Neuron (in vitro differentiated cells): ENCODE results near the gene PAOX.
"Not testable (repeated sequence)": the region's sequence is repeated elsewhere in the genome, so short reads cannot be mapped to it uniquely, and the experiment has no call there.

Experiments
- H2AFZ ChIP-seq: one replicate; pipeline ENCODE4 v1.6.1; 2013; ENCODE audit warnings: low read depth, mild to moderate bottlenecking, inconsistent platforms, low read length, moderate library complexity
- H3K27me3 ChIP-seq: one replicate; pipeline ENCODE4 v1.6.1; 2013; ENCODE audit warnings: low read length; ENCODE audit not compliant: insufficient read depth
- H3K36me3 ChIP-seq: one replicate; pipeline ENCODE4 v1.6.1; 2013; ENCODE audit warnings: low read length; ENCODE audit not compliant: insufficient read depth
- H3K4me1 ChIP-seq: one replicate; pipeline ENCODE4 v1.6.1; 2013; ENCODE audit warnings: low read length; ENCODE audit not compliant: insufficient read depth
- H3K4me3 ChIP-seq: 2 replicates; pipeline ENCODE4 v1.5.1; 2013; ENCODE audit warnings: mild to moderate bottlenecking, low read length, moderate library complexity
- H3K9me3 ChIP-seq: one replicate; pipeline ENCODE4 v1.6.1; 2013; ENCODE audit warnings: low read length

Gene PAOX

DNA sequence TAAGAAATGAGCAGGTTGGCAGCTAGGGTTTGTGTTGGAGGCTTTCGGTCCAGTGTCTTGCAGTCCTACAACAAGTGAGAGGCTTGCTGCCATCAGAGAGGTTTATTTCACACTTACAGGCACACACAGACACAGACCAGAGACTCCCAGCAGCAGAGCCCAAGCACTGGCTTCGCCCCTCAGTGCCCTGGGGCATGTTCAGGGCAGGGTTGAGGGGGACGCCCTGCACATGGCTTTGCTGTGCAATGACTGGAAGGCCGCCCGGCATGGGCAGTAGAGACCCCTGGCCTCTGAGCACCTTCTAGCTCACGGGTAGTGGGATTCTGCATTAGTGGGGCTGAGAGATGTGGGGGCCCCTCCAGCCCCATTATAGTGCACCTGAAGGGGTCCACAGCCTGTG, 41.5 kb downstream of the PAOX start:
- no peaks in the 10 kb centered on the region for H3K27me3 ChIP-seq
- H2AFZ ChIP-seq = no peak overlapping the region
- peaks cover 6% of the 10 kb centered on the region for H3K9me3 ChIP-seq
- H3K4me3 ChIP-seq = no peak overlapping the region
- H3K4me1 ChIP-seq = no peaks in the 10 kb centered on the region
- peaks cover 29% of the 10 kb centered on the region for H3K36me3 ChIP-seq

DNA sequence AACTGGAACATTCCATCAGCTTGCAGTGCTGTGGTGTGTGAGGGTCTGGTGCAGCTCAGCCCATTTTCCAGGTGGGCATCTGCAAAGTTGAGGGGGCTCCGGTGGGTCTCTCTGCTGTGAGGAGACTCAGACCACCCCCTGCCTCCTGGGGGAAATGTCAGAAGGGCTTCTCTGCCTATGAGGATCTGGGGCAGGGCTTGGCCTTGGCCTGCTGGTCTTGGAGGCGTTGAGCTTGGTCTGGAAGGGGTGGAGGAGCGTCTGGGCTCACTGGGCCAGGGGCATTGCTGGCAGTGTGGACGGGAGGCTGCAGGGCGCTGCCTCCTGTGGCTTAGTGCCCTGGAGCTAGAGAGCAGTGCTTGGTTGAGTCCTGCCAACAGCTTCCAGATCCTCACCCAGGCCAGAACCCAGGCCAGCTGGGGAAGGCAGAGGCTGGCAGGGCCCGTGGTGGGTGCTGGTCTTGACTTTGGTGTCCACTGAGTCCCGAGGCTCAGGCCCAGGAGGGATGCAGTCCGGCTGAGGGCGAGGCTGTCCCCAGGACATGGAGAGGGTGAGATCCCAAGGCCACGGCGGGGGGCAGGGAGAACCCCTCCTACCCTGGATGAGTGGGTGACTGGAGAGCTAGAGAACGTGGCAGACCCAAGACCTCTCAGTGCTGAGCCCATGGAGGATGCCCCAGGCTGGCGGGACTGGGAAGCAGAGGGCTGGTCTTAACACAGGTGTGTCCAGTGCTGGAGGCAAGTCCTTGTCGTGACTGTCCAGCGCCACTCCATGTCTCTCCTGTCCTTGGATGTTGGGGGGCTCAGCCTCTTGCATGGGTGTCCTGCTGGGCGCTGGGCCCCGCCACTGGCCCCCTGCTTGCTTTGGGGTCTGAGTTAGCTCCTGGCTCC, 42.5 kb downstream of the PAOX start:
- peaks cover 2% of the 10 kb centered on the region for H3K9me3 ChIP-seq
- no peak overlapping the region for H3K4me3 ChIP-seq
- peaks cover 23% of the 10 kb centered on the region for H3K36me3 ChIP-seq
- no peaks in the 10 kb centered on the region for H3K4me1 ChIP-seq
- H2AFZ ChIP-seq = no peak overlapping the region
- no peaks in the 10 kb centered on the region for H3K27me3 ChIP-seq

DNA sequence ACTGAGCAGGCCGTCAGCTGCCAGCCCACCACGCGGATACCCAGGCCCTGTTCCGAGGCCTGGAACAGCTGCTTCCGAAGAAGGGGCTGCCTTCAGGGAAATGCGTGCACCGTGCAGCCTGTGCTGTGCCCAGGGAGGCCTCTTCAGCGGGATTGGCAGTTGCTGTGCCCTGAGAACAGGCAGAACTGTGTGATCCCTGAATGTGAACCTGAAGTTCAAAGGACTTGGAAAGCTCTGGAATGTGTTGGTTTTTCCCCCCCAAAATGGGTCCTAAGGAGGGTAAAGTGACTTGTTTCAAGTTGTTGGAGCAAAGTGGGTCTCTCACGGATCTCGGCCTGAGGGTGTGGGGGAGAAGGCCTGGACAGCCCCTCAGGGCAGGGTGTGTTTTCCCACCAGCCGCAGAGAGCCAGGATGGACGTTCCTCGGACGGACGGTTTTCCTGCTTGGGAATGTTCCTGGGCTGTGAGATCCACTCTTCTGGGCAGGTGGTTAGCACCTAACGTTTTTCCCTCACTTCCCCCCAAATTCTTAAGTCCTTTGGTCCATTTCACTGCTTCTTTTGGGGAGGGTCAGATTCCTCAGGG, 43.3 kb downstream of the PAOX start:
- no peak overlapping the region for H2AFZ ChIP-seq
- peaks cover 23% of the 10 kb centered on the region for H3K36me3 ChIP-seq
- H3K9me3 ChIP-seq = peaks cover 2% of the 10 kb centered on the region
- no peaks in the 10 kb centered on the region for H3K27me3 ChIP-seq
- H3K4me3 ChIP-seq = no peak overlapping the region
- H3K4me1 ChIP-seq = no peaks in the 10 kb centered on the region

DNA sequence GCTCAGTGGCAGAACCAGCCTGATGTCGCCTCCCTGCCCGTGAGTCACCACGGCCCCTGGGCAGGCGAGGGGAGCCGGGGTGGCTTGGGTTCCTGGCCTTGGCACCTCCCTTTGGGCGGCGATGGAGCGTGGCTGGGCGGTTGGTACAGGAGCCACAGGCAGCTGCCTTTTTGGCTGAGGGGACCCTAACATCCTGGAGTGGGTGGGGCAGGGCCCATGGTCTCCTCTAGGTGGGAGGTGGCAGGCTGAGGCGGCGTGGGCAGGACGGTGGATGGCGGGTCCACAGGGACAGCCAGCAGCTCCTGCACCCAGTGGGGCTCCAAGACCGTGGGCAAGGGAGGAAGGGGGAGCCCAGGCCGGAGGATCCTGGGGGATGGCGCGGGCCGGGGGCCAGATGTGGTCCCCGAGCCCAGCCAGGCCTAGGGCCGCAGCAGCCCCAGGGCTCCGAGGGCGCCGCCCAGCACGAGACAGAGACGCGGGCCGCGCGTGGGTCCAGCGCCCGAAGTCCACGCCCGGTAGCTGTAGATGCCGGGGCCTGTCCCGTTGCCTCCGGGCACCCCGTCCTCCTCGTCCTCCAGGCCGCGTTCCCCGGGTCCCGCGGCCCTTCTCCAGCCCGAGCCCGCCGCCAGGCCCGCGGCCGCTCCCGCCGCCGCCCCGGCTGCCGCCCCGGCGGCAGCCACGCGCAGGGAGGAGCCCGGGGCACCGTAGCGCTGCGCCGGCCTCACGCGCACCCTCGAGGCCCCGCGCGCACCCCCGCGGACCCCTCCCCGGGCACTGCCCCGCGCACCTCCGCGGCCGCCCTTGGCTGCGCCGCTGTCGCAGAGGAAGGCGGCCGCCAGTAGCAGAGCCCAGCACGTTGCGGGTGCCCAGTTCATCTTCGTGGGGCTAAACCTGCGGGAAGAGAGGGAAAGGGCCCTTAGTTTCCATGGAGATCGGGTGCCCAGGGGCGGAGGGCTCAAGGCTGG, 44.0 kb downstream of the PAOX start:
- Histone ChIP-seq H3K27me3 (no peaks in the 10 kb centered on the region), H3K4me3 (no peak overlapping the region)

DNA sequence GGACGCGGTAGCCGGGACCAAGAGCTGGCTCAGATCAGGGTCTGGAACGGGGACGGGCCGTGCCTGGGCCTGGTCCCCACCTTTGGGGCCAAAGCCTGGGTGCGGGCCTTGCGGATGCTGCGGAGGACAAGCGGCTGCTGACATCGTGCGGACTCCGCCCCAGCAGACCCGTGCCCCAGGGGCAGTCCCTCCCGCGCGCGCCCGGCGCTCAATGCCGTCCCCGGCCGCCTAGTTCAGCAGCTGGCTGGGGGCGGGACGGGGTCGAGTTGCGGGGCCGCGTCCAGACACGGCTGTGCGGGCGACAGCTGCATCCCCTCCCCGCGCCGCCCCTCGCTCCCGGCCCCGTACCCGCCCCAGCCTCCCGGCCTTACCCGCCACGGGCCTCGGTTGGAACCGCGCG, 45.0 kb downstream of the PAOX start:
- H3K36me3 ChIP-seq = peaks cover 16% of the 10 kb centered on the region
- H3K9me3 ChIP-seq, H3K4me1 ChIP-seq, H3K27me3 ChIP-seq, H2AFZ ChIP-seq, H3K4me3 ChIP-seq: not testable (repeated sequence)

More for the DNA sequence above, 44.0 kb downstream of the PAOX start:
- Histone ChIP-seq H3K9me3 (peaks cover 2% of the 10 kb centered on the region), H3K36me3 (peaks cover 23% of the 10 kb centered on the region), H2AFZ (no peak overlapping the region), H3K4me1 (no peaks in the 10 kb centered on the region)

DNA sequence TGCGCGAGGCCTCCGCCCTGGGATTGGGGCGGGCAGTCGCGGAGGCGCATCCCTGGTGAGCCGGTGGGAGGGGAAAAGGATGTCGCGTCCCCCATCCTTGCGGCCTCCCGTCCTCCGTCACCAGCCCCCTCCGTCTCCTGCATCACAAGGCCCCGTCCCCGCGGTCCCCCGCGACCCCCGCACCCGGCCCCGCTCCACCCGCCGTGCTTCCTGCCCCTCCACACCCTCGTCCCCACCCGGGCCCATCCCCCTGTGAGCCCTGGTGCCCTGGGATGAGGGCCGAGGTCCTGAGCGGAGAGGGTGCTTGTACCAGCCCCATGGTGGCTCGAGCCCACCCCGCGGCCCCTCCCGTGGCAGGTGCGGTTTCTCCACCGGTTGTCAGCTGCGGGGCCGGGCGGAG, 45.5 kb downstream of the PAOX start, which contains the start of gene SPRN:
Gene SPRN (minus strand): TSS at position 25 of the 400 bp plus-strand sequence. CDS start 944 bp downstream, outside the sequence.
- H3K9me3 ChIP-seq, H3K27me3 ChIP-seq, H3K4me1 ChIP-seq, H2AFZ ChIP-seq, H3K4me3 ChIP-seq: not testable (repeated sequence)
- H3K36me3 ChIP-seq = peaks cover 11% of the 10 kb centered on the region

DNA sequence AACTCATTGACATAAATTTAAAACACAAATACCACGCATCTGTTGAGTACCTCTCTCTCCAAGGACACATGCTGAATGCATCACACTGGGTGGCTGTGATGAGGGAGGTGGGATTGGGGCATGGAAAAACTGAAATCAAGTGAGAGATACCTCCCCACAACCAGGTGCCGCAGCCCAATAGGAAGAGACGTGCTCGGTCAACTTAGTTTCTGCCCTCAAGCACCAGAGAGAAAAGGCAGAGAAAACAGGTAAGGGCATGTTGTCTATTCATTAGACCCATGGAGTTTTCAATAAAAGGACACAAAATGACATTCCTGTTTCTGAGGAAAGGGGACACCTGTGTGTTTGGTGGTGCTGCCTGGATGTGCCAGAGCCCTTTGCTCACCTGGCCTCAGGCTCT, 50.5 kb downstream of the PAOX start:
- not testable (repeated sequence) for H3K4me1 ChIP-seq, H3K27me3 ChIP-seq, H3K9me3 ChIP-seq, H2AFZ ChIP-seq, H3K4me3 ChIP-seq, H3K36me3 ChIP-seq

DNA sequence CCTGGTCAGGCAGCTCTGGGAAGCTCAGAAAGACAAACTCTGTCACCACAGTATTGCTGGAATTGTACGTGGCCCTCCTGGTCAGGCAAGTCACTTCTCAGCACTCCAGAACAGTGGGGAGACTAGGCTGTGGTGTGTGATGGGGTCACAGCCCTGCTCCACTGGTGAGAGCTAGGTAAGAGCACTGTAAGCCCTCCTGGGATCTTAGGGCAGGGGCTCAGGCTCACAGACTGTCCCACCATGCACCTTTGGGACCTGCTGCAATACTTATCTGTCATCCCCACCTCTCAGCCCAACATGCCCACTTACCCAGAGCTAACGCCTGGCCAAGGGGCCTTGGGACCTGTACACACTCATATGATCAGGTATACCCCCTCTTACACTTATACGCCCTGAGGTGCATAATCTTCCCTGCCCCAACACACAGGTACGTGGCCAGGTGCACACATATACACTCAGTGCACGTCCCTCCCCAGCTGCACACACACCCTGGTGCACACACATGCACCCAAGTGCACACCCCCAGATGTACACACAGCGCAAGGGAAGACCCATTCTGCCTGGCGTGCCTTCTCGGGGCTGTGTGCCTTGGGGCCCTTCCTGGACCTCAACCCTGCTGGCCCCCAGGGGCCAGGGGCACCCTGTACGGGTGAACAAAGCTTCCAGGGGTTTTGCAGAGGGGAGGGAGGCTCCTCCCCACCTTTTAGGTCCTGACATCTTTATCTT, 53.0 kb downstream of the PAOX start:
- not testable (repeated sequence) for H2AFZ ChIP-seq, H3K36me3 ChIP-seq, H3K4me3 ChIP-seq, H3K4me1 ChIP-seq, H3K27me3 ChIP-seq, H3K9me3 ChIP-seq

DNA sequence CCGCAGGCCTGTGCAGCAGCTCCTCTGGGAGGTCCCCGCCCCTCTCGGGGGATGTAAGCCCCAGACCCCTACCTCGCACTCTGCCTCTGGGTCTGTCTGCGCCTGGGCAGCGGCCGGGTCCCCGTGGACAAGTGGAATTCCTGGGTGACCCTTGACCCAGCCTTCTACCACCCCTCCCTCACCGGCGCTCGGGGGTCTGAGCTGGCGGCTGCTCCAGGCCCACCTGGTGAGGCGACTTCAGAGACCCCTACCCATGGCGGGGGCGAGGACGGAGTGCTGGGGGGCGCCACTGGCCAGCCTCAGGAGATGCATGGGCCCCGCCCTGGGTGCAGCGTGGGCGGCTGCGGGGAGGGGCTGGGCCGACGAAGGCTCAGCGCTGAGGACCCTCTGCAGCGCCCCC, 53.7 kb downstream of the PAOX start:
- H3K9me3 ChIP-seq, H2AFZ ChIP-seq, H3K4me1 ChIP-seq, H3K4me3 ChIP-seq, H3K36me3 ChIP-seq, H3K27me3 ChIP-seq: not testable (repeated sequence)

DNA sequence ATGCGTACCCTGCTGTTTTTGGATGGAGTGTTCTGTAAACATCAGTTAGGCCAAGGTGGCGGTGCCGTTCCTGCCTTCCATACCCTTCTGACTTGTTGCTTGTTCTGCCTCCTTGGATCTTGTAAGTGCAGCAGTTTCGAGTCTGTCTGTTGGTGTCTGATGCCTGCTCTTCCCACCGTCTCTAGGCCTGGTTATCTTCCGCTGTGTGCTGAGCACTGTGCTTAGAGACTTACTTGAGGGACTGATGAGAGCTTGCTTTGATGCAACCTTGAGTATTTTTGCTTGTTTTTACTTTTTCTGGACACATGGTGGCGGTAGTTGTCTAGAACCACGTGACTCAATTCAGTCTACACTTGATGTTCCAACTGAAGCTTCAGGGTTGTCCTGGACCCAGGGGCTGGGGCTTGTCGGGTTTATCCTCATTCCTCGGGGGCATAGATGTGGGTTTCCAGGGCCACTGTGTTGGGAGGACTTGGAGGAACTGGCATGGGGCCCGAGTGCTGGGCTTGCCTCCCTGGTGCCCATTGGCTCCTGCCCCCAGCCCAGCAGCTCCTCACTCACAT, 59.7 kb downstream of the PAOX start:
- Histone ChIP-seq H3K27me3 (no peaks in the 10 kb centered on the region), H2AFZ (no peak overlapping the region), H3K36me3 (no peaks in the 10 kb centered on the region), H3K9me3 (no peaks in the 10 kb centered on the region), H3K4me1 (no peaks in the 10 kb centered on the region), H3K4me3 (no peak overlapping the region)

DNA sequence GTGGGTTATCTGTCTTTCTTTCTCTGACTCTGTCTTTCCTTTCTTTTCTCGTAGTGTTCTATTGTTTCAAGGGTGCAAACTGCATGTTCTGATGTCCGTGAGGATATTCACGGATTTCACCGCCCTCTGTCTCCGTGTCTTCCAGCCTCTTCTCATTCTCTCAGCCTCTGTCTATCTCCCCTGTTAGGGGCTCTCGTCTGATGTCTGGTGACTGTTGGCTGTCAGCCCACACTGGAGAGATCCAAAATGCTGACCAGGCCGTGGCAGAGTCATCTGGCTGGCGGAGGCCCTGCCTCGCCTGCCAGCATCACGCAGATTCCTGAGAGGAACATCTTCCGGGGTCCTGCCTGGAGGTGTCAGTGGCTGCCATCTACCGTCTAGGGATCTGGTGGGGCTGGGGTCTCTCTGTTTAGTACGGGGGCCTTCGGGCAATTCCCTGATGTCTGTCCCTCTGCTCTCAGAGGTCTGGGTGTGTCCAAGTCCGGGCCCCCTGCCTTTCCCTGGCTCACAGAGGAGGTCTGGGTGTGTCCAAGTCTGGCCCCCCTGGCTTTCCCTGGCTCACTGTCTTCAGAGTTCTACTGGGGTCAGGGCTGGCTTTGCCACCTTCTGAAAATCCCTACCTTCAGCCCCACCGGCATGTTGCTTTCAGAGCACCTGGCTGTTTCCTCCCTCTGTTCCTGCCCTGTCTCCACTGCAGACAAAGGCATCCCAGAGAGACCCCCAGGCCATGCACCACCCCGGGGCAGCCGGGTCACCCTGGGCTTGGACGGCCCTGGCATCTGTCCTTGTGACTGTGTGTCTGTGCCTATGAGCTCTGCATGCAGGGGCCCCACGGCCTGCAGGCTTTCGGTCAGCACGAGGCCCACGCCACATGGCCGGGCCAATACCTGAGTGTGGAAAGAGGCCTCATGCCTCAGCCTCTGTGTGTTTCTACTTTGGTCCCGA, 60.7 kb downstream of the PAOX start:
- H3K4me3 ChIP-seq = no peak overlapping the region
- H3K9me3 ChIP-seq = peaks cover 3% of the 10 kb centered on the region
- no peak overlapping the region for H2AFZ ChIP-seq
- no peaks in the 10 kb centered on the region for H3K27me3 ChIP-seq
- H3K36me3 ChIP-seq = no peaks in the 10 kb centered on the region
- H3K4me1 ChIP-seq = no peaks in the 10 kb centered on the region
